GM21529 (cell line): ENCODE data around the gene PGAP2.

Experiments
- ATAC-seq: cut with Tn5 transposase; IDR thresholded peaks from one replicate; pipeline ENCODE4 v1.9.1; 2021; ENCODE audit not compliant: unreplicated experiment

The PGAP2 gene

DNA sequence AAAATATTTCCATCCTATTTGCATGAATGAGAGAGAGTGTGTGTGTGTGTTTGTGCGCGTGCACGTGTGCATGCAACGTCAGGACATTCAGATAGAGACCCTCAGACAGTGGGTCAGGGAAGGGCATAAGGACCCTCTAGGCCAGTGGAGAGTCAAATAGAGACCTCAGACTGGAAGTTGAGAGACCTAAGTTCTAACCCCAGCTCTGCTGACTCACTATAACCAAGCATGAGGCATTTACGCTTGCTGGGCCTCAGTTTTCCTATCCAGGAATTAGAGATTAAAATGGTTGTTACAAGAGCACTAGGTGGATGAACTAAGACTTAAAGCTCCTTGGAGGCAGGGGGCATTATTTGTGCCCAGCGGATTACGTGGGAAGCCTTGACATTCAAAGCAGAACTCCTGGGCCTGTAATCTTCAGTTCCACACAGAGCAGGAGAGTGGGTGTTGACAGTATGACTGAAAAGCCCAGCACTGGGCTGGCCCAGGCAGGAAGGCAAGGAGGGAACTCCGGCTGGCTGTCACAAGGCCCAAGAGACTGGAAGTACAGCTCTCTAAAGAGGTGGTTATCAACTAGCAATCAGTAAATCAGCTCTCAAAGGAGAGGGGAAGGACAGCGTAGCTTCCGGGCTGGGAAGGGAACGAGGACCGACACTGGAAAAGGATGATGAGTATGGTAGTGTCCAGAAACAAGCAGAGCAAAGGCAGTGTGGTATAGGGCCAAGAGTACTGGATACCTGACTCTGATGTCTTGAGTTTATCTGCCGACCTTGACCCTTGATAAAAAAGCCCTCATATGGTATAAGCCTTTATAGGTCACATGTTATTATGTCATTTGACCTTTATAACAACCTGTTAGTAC, 23.2 kb downstream of the PGAP2 start:
- ATAC-seq: no peak

DNA sequence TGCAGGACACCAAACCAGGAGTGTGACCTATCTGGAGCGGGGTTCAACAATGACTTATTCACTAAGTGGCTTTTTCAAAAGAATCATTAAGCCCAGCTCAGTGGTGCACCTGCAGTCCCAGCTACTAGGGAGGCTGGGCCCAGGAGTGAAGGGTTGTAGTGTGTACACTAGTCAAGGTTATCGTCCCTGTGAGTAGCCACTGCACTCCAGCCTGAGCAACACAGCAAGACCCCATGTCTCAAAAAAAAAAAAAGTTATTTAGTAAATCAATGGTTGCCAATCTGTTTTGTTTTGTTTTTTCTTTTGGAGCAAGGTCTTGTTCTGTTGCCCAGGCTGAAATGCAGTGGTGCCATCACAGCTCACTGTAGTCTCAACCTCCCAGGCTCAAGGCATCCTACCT, 24.5 kb downstream of the PGAP2 start:
- no peak for ATAC-seq

DNA sequence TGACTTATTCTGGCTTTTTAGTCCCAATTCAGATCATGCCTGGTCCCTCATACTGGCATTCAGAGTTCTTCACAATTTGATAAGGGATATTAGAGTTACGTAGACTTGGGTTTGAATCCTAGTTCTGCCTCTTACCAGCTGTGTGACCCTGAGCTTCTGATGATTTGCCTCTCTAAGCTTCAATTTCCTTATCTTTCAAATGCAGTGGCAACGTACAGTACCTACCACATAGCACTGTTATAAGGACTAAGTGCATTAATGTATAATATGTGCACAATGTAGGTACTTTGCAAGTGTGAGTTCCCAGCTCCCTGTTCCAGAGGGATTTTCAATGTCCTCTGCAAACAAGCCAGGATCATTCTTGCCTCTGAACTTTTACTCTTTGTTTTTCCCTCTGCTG, 25.1 kb downstream of the PGAP2 start:
- no peak for ATAC-seq

DNA sequence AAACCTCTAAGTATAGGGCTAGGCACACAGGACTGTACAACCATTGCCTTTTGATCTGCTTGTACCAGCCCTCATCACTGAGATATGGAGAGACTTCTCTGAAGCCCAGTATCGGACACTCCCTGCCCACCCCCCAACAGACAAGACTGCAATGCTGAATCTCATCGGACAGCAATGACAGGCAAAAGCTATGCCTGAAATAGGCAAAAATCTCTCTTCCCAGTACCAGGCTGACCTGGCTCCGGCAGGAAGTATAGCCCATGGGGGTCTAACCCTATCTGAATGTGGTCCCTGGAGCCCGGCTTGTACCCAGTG, 25.9 kb downstream of the PGAP2 start:
- ATAC-seq: no peak

DNA sequence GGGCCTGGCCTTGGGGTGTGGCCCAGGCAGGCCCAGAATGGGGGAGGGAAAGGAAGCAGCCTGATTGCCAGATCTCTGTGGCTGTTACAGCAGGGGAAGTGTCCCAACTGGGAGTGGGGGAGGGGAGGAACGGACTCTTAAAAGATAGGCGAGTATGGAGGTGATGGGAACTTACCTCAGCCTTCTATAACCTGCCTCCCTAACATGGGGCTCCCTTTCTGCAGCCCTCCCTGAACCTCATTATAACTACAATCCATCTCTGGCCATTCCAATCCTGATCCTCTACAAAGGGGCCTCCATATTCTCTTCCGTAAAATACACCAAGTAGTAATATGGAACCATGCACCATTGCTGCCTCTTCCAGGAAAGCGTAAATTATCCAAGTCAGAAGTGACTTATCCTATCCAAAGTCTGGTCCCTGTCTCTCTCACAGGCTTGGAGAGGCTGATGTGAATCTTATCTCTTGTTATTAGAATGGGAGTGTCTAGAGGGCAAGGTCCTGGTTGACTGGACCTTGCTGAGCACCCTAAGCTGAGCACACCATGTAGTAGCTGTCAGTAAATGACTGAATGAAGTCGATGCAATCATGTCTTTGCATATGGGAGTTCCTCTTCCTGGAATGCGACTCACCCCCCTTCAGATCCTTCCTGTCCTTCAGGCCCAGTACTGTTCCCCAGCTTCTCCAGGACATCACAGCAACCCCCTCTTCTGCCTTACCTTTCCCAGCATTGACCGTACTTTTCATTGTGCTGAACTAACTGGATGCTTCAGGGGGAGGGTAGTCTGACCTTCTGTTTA, 26.5 kb downstream of the PGAP2 start:
- no peak for ATAC-seq

DNA sequence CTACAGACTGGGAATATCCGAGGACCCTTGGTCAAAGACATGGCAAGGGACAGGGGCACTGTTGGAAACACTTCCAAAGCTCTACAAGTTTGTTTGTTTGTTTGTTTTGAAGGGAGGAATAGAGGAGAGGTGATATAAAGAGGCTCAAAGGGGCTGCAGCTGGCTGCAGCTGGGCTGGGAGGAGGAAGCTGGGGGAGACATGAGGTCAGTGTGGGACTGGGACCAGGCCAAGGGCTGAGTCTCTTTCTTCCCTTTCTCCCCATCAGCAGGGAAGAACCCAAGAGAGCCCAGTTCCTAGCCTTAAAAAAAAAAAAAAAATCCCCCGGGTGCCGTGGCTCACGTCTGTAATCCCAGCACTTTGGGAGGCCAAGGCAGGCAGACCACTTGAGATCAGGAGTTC, 27.4 kb downstream of the PGAP2 start:
- ATAC-seq: no peak

DNA sequence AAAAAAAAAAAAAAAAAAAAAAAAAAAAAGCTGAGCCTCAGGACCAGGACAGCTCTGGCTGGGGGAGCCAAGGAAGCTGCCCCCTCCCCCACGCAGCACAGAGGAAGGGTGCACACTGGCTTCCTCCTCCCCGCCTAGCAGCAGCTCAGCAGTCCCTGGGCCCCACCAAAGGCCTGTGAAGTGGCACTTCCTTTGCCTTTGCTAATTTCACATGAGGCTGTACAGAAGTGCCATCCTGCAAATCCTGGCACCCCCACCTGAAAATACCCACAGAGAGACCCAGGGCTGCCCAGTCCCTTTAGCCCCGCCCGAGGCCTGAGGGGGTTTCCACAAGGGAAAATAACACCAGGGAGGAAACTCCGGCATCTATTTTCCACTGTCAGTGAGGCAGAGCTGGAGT, 28.5 kb downstream of the PGAP2 start:
- no peak for ATAC-seq

DNA sequence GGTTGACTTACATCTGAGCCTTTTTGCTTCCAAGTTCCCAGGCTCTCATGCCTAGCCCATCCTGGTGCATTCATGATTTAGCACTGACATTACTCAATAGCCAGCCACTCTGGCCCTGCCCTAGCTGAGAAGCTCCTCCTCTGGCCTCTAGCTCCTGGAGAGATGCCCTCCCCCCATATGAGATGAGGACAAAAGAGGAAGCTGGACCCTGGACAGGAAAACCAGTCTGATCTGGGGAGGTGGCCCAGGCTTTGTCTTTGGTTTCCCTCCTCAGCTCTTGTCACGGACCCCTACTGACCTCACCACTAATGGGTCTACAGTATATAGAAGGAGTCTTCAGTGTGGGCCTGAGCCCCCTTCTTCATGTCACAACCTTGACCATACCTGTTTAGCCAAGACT, 29.4 kb downstream of the PGAP2 start:
- ATAC-seq: peak; percentile 19

DNA sequence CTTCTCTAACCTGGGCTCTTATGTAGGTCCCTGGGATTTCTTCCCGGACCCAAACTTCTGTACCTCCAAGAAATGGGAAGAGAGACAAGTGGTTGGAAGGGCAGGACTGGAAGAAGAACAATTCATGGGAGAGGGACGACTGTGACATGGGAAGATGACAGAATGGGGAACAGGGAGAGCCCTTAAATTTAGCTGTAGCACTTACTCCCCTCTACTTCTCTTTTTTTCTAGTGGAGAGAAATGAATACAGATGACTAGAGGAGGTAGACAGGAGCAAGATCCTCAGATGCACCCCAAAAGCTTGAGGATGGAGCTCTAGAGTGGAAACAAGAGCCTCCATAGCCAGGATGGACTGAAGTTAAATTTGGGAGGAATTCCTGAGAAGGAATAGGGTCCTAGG, 30.1 kb downstream of the PGAP2 start:
- no peak for ATAC-seq

DNA sequence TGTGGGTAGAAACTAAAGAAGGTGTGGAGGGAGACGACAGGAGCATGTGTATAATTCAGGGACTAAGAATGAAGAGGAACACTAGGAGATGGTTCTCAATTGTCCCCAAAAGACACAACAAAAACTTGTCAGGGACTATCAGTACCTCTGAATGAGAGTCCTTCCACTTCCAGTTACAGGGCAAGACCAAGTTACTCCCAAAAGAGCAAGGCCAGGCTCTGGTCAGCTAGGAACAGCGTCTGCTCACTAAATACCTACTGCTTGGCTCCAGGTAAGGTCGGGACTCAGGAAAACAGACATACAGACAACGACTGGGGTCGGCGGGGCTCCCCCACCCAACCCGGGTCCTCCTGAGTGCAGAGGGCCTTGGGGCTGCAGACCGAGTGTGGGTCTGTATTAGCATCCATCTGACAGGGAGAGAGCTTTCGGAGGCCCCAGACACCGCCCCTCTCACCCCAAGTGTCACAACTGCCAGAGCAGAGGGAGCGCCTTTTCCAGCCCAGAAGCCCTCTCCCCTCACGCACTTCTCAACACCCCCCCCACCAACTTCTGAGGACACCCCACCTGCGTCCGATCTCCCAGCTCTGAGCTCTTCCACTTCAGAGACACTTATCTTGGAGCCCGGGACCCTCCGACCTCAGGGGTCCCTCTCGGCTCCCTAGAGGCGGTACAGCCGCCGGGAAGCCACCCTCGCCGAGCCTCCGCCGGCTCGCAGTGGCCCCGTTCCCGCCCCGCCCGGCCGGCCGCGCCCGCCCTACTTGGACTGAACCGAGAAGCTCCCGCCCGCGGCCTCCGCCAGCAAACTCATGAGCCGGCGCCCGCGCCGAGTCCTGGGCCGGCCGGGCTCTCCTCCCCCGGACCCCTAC, 31.9 kb downstream of the PGAP2 start:
- ATAC-seq: no peak

DNA sequence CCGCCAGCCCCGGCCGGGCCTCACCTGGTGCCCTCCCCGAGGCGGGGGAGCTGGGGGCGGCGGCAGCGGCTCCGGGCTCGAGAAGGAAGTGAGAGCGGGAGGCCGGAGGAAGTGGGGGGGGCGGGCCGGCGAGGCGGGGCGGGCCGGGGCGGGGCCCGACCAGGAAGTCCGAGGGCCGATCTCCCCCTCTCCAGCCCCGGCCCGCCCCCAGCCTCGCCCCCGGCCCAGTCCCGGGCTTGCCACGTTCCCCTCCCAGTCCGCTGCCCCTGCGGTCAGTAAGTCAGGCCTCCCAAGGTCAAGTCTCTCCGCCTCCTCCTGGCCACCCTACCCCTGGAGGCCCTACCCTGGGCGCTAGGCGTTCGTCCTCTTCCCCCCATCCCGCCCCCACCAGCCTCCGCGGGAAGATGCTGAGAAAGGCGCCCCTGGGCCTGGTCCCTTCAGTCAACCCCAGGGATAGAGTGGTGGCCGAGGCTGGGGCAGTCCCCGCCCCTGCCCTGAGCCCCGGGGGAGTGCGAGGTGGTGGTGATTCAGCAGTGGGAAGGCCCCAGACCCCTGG, 32.6 kb downstream of the PGAP2 start, which contains the start of gene RHOG:
RHOG (minus strand) TSS at position 90 of the 556 bp plus-strand sequence. CDS start 12,821 bp downstream, outside the sequence.
- peak; percentile 44 for ATAC-seq

DNA sequence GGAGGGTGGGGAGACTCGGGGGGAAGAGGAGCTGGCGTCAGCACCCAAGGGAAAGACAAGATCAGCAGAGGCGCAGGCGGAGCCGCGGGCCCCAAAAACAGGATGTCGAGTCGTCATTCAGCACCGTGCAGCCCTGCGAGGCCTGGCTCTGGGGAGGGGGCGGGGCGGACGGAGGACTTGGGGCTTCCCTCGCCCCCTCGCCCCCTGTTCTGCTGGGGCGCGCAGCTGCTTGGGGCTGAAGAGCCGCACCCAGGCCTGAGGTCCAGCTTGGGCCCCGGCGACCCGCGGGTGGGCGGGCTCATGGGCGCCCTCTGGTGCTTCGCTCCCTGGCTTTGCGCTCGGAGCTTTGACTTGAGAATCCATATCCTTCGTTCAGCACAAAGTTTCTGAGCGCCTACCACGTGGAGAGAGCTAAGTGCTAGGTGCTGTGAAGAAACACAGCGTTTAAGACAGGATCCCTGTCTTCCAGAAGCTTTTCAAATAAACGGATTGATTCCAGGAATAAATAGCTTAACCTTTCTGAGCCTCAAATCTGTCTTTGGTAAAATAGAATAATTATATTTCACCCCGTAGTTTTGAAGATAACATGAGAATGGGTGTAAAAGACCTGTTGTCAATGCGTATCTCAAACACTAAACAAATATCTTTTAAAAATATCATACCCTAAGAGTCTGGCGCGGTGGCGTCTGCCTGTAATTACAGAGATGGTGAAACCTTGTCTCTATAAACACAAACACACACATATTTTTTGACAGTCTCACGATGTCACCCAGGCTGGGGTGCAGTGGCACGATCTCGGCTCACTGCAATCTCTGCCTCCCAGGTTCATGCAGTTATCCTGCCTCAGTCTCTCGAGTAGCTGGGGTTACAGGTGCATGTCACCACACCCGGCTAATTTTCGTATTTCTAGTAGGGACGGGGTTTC, 33.3 kb downstream of the PGAP2 start:
- peak; percentile 53 for ATAC-seq

DNA sequence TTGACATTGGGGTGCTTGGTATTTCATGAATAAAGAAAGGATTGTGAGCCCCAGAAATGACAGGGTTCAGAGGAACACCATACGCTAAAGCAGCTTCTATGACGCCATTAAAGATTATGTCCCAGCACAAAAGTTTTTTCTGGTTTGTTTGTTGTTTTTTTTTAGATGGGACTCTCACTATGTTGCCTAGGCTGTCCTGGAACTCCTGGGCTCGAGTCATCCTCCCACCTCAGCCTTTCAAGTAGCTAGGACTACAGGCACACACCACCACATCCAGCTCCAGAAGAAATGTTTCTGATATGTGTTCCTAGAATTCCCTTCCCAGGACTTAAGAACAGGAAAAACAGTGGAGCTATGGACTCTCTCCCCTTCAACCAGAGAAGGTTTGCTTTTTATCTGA, 35.0 kb downstream of the PGAP2 start:
- ATAC-seq: no peak

DNA sequence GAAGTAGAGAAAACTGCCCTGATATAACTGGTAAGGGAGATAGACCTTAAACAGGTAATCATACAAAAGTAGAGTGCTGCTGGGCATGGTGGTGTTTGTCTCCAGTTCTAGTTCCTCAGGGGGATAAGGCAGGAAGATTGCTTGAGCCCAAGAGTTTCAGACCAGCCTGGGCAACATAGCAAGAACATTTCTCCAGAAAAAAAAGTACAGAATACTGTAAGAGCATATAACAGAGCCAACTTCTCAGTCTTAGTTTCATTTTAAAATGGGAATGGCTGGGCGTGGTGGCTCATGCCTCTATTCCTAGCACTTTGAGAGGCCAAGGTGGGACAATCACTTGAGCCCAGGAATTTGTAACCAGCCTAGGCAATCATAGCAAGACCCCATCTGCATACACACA, 36.9 kb downstream of the PGAP2 start:
- no peak for ATAC-seq

DNA sequence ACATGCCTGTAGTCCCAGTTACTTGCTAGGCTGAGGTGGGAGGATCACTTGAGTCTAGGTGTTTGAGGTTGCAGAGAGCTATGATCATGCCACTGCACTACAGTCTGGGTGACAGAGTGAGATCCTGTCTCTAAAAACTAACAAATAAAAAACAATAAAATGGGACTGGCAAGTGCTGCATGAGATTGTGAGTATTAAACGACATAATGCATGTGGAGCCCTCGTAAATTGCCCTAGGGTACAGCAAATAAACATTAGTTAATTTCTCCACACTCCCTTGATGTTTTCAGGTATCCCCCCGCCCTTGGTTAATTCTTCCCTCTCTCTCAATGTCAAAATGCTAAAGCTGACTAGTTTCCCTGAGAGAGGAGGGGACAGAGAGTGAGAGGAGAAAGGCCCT, 37.3 kb downstream of the PGAP2 start:
- ATAC-seq: no peak

DNA sequence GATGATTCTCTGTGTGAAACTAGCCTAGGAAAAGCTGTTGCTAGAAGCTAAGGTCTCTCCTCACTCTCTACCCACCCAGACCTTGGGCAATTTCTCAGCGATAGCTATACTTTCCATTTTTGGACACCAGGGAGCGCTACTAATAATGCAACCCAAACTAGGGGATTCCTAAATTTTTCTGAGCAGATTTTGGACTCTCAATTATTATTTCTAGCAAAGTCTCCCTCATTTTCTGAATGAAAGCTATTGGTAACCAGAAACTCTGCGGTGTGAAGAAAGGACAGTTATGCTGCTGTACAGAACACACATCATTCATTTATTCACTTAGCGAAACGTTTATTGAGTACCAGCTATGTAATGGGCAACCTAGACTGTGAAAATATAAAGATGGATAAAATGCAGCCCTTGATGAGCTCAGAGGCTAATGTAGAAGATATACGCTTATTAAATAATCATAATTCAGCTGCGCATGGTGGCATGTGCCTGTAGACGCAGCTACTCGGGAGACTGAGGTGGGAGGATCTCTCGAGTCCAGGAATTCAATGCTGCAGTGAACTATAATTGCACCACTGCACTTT, 41.0 kb downstream of the PGAP2 start:
- ATAC-seq: no peak

DNA sequence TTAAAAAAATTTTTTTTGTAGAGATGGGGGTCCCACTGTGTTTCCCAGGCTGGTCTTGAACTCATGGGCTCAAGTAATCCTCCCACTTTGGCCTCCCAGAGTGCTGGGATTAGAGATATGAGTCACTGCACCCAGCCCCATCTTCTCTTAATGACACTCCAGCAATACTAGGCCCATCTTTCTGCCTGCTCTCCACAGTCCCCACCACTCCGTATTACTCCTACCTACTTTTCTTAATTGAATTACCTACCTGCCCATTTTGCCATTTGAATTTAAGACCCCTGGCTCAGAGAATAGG, 45.1 kb downstream of the PGAP2 start:
- no peak for ATAC-seq

DNA sequence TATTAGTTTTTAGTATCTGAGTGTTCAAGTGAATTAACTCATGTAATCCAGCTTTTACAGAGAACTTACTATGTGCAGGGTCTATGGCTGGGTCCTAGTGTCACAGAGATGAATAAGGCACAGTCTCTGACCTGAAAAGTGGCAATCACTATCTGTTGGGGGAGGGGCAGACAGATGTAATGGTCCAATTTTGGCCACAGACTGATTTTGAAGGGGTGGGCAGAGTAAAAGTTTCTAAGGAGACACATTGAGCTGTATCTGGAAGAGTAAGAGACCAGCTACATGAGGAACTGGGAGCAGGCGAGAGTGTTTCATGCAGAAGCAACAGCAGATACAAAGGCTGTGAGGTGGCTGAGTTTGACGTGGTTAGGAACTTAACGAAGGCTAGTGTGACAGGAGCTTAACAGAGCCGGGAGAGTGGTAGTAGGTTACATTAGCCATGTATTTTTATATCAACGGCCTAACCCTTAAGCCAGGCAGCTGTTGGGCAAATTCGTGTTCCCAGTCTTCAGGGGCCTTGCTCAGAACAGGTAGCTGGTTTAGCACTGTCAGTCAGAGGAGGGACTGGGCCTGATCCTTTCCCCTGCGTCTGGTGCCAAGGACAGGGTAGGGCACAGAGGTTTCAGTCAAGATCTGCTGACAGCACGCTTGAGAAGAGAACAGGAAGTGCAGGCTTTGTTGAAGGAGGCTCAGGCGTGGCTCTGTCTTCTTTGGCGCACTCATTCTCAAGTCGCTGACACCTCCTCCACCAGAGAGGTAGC, 45.7 kb downstream of the PGAP2 start:
- peak; percentile 41 for ATAC-seq

DNA sequence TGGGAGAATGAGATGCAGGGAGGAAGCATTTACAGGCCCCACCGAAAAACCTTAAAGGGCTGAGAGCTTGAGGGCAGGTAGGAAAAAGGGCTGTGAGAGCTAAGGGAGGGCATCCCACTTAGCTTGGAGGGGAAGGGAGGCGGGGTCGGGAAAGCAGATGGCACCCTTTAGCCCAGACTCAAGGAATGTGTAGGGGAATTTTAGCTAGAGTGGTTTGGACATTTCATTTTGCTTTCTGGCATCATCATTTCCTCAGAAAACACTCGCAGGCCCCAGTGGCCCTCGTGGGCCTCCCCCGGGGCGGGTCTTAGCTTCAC, 46.3 kb downstream of the PGAP2 start:
- ATAC-seq: no peak
